GM18909 (cell line): ENCODE results near the gene CARMIL1.
"Not testable (repeated sequence)": the region's sequence is repeated elsewhere in the genome, so short reads cannot be mapped to it uniquely, and the experiment has no call there.

Experiments
- ATAC-seq: cut with Tn5 transposase; IDR thresholded peaks from one replicate; pipeline ENCODE4 v1.9.1; 2021; ENCODE audit warnings: mild to moderate bottlenecking; ENCODE audit not compliant: unreplicated experiment, poor library complexity

Gene CARMIL1

DNA sequence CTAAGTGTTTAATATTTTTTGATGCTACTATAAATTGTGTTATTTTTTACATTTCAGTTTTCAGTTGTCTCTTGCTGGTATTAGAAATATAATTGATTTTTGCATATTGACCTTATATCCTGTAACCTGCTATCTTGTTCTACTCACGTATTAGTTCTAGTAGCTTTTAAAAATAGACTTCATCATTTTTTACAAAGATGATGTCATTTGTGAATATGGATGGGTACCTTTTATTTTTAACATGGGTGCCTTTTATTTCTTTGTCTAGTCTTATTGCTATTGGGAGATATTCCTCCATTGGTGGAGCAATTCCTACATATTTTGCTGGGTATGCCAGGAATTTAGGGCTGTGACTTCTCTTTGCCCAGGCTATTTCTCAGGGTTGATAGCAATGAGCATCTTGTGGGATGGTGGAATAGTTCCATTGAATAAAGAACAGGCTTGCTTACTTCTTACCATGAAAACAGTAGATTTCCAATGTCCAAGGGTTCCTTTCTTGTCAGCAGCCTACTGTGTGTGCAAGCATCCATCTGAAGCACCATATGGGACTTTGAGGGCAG is 149.7 kb downstream of the CARMIL1 start:
- ATAC-seq, result no peak

DNA sequence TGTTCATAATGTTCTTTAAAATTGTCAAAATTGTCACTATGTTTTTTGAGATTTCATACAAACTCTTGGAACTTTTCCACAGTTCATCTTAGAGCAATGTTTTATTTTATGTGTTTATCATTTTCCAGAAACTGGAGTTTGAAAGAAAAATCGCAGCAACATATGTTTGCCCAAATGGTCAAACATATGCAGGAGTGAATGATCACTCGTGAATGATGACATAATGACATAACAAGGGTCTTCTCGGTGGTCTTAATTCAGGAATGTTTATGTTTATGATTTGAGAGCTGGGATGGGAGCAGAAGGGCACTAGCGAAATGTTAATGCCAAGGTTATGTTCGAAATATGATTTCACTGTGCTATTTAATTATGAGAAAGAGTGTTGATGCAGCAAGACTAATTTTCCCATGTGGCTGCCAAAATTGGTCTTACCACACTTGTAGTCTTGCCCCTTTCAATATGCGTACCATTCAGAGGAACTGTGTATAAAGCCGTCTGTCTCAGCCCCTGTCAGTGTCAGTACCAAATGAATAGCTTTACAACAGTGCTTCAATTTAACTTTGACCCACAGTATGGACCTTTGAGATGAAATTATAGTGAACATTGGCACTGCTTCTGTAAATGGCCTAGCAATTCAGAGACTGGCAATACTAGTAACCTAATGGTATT is 152.3 kb downstream of the CARMIL1 start:
- no peak for ATAC-seq

DNA sequence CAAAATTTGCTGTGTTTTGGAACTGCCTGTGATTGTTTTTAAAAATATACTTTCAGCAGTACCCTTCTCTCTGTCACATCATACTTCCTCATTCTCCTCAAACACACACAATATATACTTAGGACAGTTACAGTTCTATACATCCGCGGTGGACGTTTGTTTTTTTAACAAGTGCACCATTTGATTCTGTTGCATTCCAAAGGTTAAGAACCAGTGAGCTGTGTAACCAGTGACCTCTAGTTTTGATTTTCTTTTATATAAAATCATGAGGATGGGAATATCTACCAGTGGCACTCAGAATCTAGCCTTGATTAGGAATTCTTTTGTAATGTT is 152.8 kb downstream of the CARMIL1 start:
- ATAC-seq, result no peak

DNA sequence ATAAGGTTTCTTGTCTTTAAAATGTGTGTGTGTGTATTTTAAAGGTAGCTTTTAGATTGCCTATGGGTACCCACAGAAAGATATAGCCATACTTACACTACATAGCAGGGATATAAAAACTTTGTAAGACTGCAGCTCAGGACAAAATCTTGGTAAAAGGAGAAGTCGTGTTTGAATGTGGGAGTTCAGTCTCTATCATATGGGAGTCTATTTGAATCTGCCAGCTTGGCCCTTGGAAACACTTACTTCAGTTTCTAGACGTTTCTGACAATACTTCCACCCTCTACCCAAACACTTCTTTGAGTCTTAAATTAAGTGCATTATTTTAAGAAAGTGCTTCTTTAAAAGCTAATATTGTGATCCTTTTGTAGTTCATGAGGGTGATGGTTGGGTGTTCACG is 155.7 kb downstream of the CARMIL1 start:
- ATAC-seq, result no peak

DNA sequence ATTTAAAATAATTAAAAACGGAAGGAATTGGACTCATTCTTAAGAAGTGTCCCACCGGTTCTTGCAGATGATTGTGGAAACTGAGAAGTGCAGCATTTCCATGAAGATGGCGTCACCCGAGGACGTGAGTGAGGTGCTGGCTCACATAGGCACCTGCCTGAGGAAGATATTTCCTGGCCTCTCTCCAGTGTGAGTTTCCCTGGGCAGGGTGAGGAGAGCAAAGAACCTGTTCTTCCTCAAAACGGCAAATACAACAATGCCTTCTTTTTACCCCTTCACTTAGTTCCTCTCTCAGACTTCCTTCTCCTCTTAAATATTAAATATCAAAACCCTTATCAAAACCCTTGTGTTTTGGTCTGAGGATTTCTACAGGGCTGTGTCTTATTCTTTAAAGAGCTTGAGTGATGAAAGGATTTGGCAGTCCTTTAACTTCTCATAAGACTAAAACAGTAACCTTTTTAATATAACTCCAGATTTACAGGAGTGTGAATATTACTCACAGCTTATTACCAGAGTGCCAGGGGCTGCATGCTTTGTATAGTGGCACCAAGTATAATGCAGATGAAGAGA is 156.3 kb downstream of the CARMIL1 start:
- ATAC-seq, result no peak

DNA sequence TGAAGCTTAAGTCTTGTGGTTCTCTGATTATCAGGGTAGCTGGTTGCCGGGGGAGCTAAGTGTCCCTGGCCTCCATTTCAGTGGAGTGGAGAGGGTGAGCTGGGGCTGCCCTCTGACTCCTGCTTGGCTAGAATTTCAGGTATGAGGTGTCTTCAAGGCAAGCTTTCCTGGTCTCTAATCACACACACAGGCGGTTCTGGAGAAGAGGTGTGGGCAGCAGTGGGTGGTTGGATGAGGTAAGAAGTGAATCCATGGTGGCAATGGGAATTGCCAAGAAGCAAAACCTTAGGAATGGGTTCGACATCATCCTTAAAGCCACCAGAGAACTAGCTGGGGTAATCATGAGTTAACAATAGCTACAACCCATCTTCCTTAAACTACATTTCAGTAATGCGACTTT is 157.6 kb downstream of the CARMIL1 start:
- ATAC-seq, result no peak

DNA sequence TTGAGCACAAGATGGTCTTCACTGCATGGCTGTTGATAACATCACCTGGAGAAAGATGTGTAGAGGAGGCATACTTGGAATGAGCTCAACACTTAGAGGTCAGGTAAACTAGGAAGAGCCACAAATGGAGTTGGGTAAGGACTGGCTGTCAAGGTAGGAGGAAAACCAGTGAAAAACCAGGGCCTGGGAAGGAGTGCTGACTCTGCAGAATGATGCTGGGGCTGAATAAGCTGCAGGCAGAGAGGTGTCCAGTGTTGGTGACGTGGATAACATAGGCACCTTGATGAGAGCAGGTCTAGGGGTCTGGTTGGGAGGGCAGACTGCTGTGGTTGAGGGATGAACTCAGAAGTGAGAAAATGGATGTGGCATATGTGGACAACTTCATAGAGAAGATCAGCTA is 160.2 kb downstream of the CARMIL1 start:
- no peak for ATAC-seq

DNA sequence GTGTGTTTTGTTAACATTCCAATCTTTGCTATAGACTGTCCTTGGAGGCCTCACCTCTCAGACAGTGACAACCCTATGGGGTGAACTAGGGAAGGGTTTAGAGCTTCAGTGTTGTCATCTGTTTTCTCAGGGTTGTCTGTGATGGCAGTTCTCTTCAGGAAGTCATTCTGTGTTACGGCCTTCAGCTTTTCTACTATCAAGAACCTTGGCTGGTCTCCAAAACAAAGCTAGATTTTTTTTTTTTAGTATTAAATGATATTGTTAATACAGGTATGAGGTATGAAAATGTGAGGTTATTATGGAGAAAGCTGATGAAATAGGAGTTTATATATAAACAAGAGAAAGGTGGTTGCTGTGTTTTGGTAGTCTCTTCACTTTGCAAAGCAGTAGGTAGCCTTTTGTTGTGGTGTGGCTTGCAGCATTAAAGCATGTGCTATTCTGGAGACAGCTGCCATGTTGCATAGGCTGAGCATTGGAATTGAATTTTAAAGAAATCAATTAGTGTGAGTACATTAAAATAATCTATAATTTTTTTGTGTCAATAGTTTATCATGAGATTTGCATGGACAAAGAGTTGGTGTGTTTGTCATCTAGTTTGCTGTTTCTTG is 162.6 kb downstream of the CARMIL1 start:
- ATAC-seq, result no peak

DNA sequence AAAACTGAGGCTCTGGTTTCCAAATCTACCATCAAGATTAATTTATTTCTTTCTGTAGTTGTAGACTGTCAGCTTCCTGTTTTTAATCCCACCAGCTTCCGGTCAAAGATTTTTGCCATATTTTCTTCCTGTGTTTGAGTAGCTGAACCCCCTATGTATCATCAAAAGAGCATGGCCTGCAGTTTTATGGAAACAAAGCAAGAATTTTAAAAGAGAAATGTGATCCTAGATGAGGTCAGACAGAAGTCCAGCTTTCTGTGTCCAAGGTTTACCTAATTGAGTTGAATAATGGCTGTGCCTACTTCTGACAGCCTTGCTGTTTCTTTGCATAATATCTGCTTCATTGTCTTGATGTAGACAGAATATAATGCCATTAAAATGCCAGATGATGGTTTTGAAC is 163.7 kb downstream of the CARMIL1 start:
- ATAC-seq, result no peak

DNA sequence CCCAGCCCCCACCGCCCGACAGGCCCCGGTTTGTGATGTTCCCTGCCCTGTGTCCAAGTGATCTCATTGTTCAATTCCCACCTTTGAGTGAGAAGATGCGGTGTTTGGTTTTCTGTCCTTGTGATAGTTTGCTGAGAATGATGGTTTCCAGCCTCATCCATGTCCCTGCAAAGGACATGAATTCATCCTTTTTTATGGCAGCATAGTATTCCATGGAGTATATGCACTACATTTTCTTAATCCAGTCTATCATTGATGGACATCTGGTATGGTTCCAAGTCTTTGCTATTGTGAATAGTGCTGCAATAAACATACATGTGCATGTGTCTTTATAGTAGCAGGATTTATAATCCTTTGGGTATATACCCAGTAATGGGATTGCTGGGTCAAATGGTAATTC is 165.3 kb downstream of the CARMIL1 start:
- ATAC-seq, result not testable (repeated sequence)

DNA sequence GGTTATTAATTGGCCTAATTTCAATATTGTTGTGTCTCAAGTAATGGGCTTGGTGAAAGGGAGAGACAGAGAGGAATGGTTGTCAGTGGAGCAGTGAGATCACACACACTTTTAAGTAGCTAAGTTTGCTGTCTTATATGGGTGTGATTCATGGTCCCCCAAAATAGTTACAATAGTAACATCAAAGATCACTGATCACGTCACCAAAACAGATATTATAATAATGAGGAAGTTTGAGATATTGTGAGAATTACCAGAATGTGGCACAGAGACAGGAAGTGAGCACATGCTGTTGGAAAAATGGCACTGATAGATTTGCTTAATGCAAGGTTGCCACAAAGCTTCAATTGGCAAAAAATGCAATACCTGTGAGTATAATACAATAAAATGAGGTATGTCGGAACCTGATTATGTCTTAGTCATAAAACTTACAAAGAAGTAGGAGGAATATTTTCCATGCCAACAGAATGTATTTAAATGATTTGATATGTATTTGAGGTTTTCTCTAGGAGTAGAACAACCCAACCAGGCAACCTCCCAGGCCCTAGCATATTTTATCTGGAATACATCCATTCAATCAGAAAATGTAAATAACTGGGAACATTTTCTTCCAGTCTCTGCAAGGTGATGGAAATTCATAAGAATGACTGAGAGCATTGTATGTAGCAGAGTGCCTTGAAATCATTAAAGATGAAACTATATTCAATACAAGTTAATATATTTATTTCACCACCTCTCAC is 167.8 kb downstream of the CARMIL1 start:
- no peak for ATAC-seq

DNA sequence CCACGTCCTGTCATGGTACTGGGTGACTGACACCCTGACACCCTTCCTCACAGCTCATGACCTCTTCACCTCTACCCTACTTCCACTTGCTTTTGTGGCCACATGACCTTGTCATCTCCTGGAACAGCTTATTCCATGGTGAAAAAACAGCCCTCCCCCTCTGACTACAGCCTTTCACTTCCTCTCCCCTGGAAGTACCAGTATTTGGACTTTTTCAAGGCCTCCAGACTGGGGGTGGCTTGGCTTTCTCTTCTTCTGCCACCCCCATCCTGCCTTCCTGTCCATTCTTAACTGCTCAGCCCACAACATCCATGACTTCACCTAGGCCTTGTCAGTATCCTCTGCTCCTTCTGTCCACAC is 168.4 kb downstream of the CARMIL1 start:
- no peak for ATAC-seq

DNA sequence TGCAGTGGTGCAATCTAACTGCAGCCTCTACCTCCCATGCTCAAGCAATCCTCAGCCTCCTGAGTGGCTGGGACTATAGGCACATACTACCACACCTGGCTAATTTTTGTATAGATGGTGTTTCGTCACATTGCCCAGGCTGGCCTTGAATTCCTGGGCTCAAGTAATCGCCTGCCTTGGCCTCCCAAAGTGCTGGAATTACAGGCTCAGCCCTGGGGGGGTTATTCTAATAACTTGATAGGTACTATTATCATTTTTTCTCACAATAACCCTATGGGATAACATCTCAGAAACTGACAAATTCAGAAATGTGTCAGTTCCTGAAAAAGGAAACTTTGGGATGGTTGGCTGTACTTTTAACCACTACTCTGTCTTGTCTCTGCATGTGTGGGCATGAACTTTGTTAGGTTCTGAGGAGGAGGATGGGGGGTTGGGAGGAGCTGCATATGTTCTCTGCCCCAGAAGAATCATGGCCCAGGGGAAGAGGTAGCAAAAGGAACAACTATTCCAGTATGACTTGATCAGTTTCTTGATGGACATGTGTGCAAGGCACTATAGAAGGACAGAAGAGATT is 169.9 kb downstream of the CARMIL1 start:
- ATAC-seq, result no peak

DNA sequence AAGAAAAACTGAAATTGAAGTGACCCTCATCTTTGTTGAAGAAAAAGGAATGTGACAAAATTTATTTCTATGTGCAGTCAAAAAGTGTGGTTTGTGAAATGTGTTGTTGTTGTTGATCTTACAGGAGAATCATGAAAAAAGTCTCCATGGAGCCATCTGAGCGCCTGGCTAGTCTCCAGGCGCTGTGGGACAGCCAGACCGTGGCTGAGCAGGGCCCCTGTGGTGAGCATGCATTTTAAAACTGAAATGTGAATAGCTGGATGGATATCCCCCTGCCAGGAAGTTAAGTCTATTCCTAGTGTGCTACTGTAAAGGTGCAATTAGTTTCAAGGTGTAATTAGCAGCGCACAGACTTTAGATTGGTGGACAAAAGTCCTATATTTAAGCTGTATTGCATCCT is 170.6 kb downstream of the CARMIL1 start:
- ATAC-seq, result no peak

DNA sequence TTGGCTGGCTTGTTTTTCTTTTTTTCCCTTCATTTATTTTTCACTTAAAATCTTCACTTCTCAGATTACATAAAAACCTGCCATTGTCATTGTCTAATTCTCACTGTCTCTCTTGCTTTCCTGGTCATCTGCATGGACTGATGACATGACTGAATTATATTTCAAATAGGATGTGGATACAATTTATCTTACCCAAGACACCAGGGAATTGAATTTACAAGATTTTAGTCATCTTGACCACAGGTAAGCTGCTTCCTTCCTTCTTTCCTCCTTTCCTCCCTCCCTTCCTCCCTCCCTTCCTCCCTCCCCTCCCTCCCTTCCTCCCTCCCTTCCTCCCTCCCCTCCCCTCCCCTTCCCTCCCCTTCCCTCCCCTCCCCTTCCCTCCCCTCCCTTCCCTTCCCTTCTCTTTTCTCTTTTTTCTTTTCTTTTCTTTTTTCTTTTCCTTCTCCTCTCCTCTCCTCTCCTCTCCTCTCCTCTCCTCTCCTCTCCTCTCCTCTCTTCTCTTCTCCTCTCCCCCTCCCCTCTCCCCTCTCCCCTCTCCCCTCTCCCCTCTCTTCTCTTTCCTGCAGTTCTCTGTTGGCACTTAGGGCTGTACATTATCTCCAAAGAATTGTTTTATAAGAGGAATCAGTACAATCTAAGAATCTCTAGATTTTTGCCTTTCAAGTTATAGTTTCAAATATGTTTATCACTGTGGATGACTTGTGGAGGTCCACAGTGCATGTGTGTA is 171.5 kb downstream of the CARMIL1 start:
- no peak for ATAC-seq

DNA sequence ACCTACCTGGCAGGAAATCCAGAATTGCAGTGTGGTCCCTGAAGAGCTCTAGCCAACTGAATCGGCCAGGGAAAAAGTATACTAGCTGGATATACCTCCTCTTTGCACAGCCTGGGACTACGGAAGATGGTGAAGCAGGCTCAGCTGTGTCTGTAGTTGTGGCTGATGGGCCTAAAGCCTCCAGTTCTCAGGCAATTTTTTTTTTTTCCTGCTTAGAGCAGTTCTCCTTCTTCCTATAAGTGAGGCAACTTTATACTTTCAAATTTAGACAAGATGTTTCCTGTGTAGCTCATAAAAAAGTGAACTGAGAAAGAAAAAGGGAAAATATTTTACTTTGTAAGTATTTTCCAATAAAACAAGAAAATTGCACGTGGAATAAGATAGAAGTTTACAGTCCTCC is 172.9 kb downstream of the CARMIL1 start:
- no peak for ATAC-seq

DNA sequence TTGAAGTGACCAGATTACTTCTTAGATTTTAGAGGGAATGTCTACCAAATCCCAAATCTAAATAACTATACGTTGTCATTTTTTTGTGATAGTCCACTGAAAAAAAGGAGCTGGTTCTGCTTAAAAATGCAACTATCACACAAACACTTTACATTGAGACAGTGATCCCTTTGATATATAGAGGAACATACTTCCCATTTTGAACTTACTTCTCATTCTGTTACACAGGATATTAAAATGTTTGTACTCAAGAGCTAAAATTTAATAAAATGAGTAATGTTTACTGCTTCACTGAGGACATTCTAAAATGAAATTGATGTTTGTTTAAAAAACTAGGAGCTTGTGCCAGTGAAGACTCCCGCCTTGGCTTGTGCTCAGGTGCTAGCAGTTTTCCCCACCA is 174.1 kb downstream of the CARMIL1 start:
- no peak for ATAC-seq

DNA sequence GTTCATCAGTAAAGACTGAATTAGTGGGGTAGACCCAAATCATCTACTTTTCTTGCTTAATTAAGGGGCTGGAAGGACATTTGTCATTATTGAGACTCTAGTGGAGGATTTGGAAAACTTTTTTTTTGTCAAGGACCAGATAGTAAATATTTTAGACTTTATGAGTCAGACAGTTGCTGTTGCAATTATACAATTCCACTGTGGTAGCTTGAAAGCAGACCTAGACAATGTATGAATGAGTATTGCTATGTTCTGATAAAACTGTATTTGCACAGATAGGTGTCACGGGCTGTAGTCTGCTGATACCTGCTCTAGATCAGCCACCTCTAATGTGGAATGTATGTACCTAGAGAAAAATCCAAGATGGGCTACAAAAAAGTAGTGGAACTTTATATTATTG is 175.0 kb downstream of the CARMIL1 start:
- ATAC-seq, result no peak

DNA sequence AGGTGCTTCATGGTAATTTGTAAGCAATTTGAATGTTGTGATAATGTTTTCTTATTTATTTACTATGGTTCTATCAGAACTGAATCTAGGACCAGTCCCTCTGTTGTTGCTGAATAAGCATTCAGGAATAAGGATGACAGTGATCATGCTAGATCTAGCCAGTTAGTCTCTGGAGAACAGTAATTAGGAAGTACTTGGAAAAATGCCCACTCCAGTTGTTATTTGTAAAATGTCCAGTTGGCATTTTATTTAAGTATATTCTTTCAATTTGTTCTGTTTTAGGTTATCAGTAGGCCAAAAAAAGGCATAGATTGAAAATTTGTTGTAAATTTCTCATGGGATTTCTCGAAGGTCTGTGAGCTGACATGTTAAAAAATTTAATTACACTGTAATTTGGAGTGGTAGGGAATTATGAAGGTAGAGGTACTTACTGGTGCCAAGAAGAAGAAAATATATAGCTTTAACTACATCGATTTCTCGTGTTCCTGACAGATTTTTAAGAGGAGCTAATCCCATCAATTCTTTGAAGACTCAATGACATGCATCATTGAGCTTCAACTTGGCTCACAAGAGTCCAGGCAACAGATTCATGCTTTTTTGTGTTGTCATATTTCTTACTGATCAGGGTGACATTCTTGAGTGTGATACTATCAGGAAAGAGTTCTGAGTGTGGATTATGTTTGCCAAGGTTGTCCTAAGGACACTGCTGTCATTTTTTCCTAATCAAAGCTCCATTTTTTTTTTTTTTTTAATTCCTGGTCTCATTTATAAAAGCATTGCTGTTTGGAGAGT is 177.3 kb downstream of the CARMIL1 start:
- ATAC-seq, result no peak

DNA sequence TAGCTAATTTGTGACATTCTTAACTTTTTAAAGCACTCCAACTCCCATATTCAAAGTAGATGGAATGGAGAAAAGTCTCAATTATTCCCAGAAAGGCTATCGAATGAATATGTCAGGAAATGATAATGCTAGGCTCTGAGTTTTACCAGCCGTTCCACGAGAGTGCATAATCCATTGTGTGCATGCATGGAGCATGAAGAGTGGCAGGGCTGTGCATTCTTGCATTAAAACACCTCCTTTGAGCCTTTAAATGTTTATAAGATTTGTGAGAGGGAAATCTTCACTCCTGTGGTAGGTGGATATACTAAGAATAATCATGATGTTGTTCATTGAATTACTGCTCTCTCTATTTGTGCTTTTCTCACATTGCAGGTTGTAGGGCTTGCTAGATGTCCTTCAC is 178.3 kb downstream of the CARMIL1 start:
- no peak for ATAC-seq
